GM12878 (cell line): ENCODE data around the gene TSPAN15. TPM values are rescaled to one million over a fixed set of nuclear protein-coding genes. Genes with fewer than 3 reads are reported as not detected.

Experiments
- BACH1 ChIP-seq: fragments of 450-650 bp; IDR thresholded peaks from 2 replicates; pipeline ENCODE4 v1.6.1; 2017; ENCODE audit warnings: mild to moderate bottlenecking, borderline replicate concordance
- FOS ChIP-seq: IDR thresholded peaks from 3 replicates; pipeline ENCODE4 v1.6.1; 2011; ENCODE audit warnings: borderline replicate concordance; ENCODE audit not compliant: insufficient read length; ENCODE audit errors: extremely low read depth
- MYC ChIP-seq: IDR thresholded peaks from 2 replicates; pipeline ENCODE4 v1.6.1; 2011; ENCODE audit warnings: mild to moderate bottlenecking, low read length, moderate library complexity, inconsistent platforms; ENCODE audit not compliant: insufficient read depth, insufficient replicate concordance, insufficient read length, severe bottlenecking
- POLR2AphosphoS2 ChIP-seq: IDR thresholded peaks from 2 replicates; pipeline ENCODE4 v1.6.1; 2011; ENCODE audit warnings: low read depth, mild to moderate bottlenecking, low read length, improper control_type of control experiment, moderate library complexity
- PRDM15 ChIP-seq: fragments of 450-650 bp; formaldehyde crosslinking; IDR thresholded peaks from 2 replicates; pipeline ENCODE4 v1.4.0; 2020; ENCODE audit warnings: mild to moderate bottlenecking, moderate library complexity
- REST ChIP-seq: IDR thresholded peaks from 2 replicates; pipeline ENCODE4 v1.6.1; 2012; ENCODE audit warnings: mild to moderate bottlenecking, low read depth, low read length
- ZBTB40 ChIP-seq: fragments of 450-650 bp; IDR thresholded peaks from 2 replicates; pipeline ENCODE4 v1.6.1; 2016; ENCODE audit warnings: mild to moderate bottlenecking, moderate library complexity, borderline replicate concordance
- polyA plus RNA-seq, 11 experiments: library from polyadenylated mRNA; depleted of rRNA in 4 of 11; unstranded in 6 of 11; stranded (reverse) in 5 of 11; fragments of >200 nt; fragmentation: Nextera tagmentation in 4 of 11; fragmentation: Illumina TruSeq in 1 of 11; extraction: Ambion mirVana in 4 of 11; extraction: Trizol in 1 of 11; gene quantifications; 1 replicate in 1 of 11; 2 replicates in 10 of 11; pipeline versions ENCODE4 v1.2.1 to v1.2.3, GENCODE V29; 2011 to 2016; ENCODE audit warnings: inconsistent platforms in 2 of 11, missing spikeins in 2 of 11, low read depth in 1 of 11
- total RNA-seq, 4 experiments: library from RNA; depleted of rRNA in 3 of 4; stranded (reverse); fragments of >200 nt in 3 of 4; fragmentation: Illumina TruSeq in 1 of 4; extraction: Trizol in 1 of 4; gene quantifications; 2 replicates each; pipeline versions ENCODE4 v1.2.1 to v1.2.3, GENCODE V29; 2013 to 2021

TSPAN15 gene
- total and polyA plus RNA-seq, 10 of the 15 experiments (the other 5 are each of a cell fraction or from before 2014, with no cell fraction given), result 1.3 to 8.5 (median 2.4) TPM; not detected in 2

- TF ChIP-seq ZBTB40 (no peak), PRDM15 (CRISPR knock-in tag) (no peak), REST (no peak), FOS (no peak), MYC (no peak), POLR2AphosphoS2 (no peak), BACH1 (no peak)
Measured at GRCh38 chr10:69415049-69415448, 36.2 kb upstream of the TSPAN15 start (continued).
